HepG2 (cell line): Measurements from ENCODE around the gene SLC4A2. TPM values are rescaled to one million over a fixed set of nuclear protein-coding genes. Genes with fewer than 3 reads are reported as not detected.
A peak's percentile ranks its signal among the peaks of the same experiment; 100 is the strongest.

ENCODE experiments used
- ARNTL ChIP-seq: sonication (generic); formaldehyde crosslinking; IDR thresholded peaks from 2 replicates; pipeline ENCODE4 v1.4.0; 2020; ENCODE audit warnings: mild to moderate bottlenecking, missing genetic modification reagents
- BORCS8-MEF2B ChIP-seq: sonication (generic); formaldehyde crosslinking; IDR thresholded peaks from 2 replicates; pipeline ENCODE4 v1.8.0; 2022; ENCODE audit warnings: mild to moderate bottlenecking, missing genetic modification reagents
- CBFB ChIP-seq: sonication (generic); formaldehyde crosslinking; IDR thresholded peaks from 2 replicates; pipeline ENCODE4 v1.4.0; 2020; ENCODE audit warnings: missing genetic modification reagents
- CTCF ChIP-seq: sonication (generic); formaldehyde crosslinking; IDR thresholded peaks from 2 replicates; pipeline ENCODE4 v1.5.0; 2020; ENCODE audit warnings: mild to moderate bottlenecking, missing genetic modification reagents, moderate library complexity
- ESRRA ChIP-seq: sonication (generic); formaldehyde crosslinking; IDR thresholded peaks from 2 replicates; pipeline ENCODE4 v1.5.1; 2020; ENCODE audit warnings: mild to moderate bottlenecking, low read depth, missing genetic modification reagents
- FOXJ3 ChIP-seq: sonication (generic); formaldehyde crosslinking; IDR thresholded peaks from 2 replicates; pipeline ENCODE4 v1.4.0; 2020; ENCODE audit warnings: missing genetic modification reagents, mild to moderate bottlenecking, borderline replicate concordance
- GABPA ChIP-seq, 2 experiments: IDR thresholded peaks; 2 replicates each; pipeline ENCODE4 v1.6.1; 2011 to 2016; ENCODE audit warnings: low read depth in 2 of 2, low read length in 1 of 2, missing biosample characterization in 1 of 2, missing genetic modification characterization in 1 of 2
- HDAC2 ChIP-seq: sonication (generic); formaldehyde crosslinking; IDR thresholded peaks from 2 replicates; pipeline ENCODE4 v1.4.0; 2020; ENCODE audit warnings: missing genetic modification reagents
- HNRNPLL ChIP-seq: fragments of 200-400 bp; formaldehyde crosslinking; IDR thresholded peaks from 2 replicates; pipeline ENCODE4 v1.6.1; 2017; ENCODE audit warnings: mild to moderate bottlenecking, low read depth, low read length; ENCODE audit not compliant: poor library complexity, severe bottlenecking
- KLF15 ChIP-seq: sonication (generic); formaldehyde crosslinking; IDR thresholded peaks from 2 replicates; pipeline ENCODE4 v1.8.1; 2023; ENCODE audit warnings: borderline replicate concordance, mild to moderate bottlenecking, inconsistent platforms, missing genetic modification reagents, mixed read lengths
- KLF6 ChIP-seq: IDR thresholded peaks from 2 replicates; pipeline ENCODE4 v1.8.0; 2016; ENCODE audit warnings: missing biosample characterization, missing genetic modification reagents
- MAFF ChIP-seq: IDR thresholded peaks from 2 replicates; pipeline ENCODE4 v1.6.1; 2011; ENCODE audit warnings: low read depth, low read length, improper control_type of control experiment
- PAF1 ChIP-seq: IDR thresholded peaks from 2 replicates; pipeline ENCODE4 v1.6.1; 2016; ENCODE audit warnings: missing genetic modification reagents, missing compliant biosample characterization
- RNF2 ChIP-seq: fragments of 450-650 bp; conservative IDR thresholded peaks from 2 replicates; pipeline ENCODE4 v1.6.1; 2016; ENCODE audit warnings: low read depth
- TFDP2 ChIP-seq: sonication (generic); formaldehyde crosslinking; IDR thresholded peaks from 2 replicates; pipeline ENCODE4 v1.4.0; 2020; ENCODE audit warnings: missing genetic modification reagents
- ZBTB34 ChIP-seq: sonication (generic); formaldehyde crosslinking; IDR thresholded peaks from 2 replicates; pipeline ENCODE4 v1.8.0; 2022; ENCODE audit warnings: mild to moderate bottlenecking, missing genetic modification reagents
- ZFAT ChIP-seq: sonication (generic); formaldehyde crosslinking; conservative IDR thresholded peaks from 2 replicates; pipeline ENCODE4 v1.8.1; 2023; ENCODE audit warnings: missing genetic modification reagents, inconsistent platforms
- ZFP90 ChIP-seq: sonication (generic); formaldehyde crosslinking; IDR thresholded peaks from 2 replicates; pipeline ENCODE4 v1.8.0; 2022; ENCODE audit warnings: missing genetic modification reagents, mild to moderate bottlenecking, inconsistent platforms, borderline replicate concordance
- ZMAT5 ChIP-seq: sonication (generic); formaldehyde crosslinking; IDR thresholded peaks from 2 replicates; pipeline ENCODE4 v1.5.0; 2020; ENCODE audit warnings: mild to moderate bottlenecking, low read depth, missing genetic modification reagents, borderline replicate concordance
- ZNF276 ChIP-seq: sonication (generic); formaldehyde crosslinking; IDR thresholded peaks from 2 replicates; pipeline ENCODE4 v1.4.0; 2020; ENCODE audit warnings: mild to moderate bottlenecking, low read depth, missing genetic modification reagents
- ZNF282 ChIP-seq: fragments of 450-650 bp; IDR thresholded peaks from 2 replicates; pipeline ENCODE4 v1.6.1; 2018; ENCODE audit not compliant: partially characterized antibody
- ZNF33A ChIP-seq: sonication (generic); formaldehyde crosslinking; IDR thresholded peaks from 2 replicates; pipeline ENCODE4 v1.5.1; 2020; ENCODE audit warnings: missing genetic modification reagents, mild to moderate bottlenecking, moderate library complexity, borderline replicate concordance
- ZNF547 ChIP-seq: sonication (generic); formaldehyde crosslinking; IDR thresholded peaks from 2 replicates; pipeline ENCODE4 v1.5.1; 2020; ENCODE audit warnings: mild to moderate bottlenecking, missing genetic modification reagents
- ZNF557 ChIP-seq: sonication (generic); formaldehyde crosslinking; IDR thresholded peaks from 2 replicates; pipeline ENCODE4 v1.4.0; 2020; ENCODE audit warnings: missing genetic modification reagents
- polyA plus RNA-seq, 8 experiments: library from polyadenylated mRNA; depleted of rRNA in 3 of 8; stranded (reverse) in 7 of 8; unstranded in 1 of 8; fragments of >200 nt; fragmentation: Illumina TruSeq in 4 of 8; extraction: Trizol in 4 of 8; gene quantifications; 2 replicates each; pipeline versions ENCODE4 v1.2.1 to v1.2.3, GENCODE V29; 2011 to 2016; ENCODE audit warnings: low read depth in 4 of 8, missing spikeins in 1 of 8, mixed read lengths in 1 of 8; ENCODE audit not compliant: insufficient read depth in 1 of 8
- total RNA-seq, 5 experiments: library from RNA; depleted of rRNA; stranded (reverse); fragments of >200 nt; fragmentation: Illumina TruSeq; extraction: Trizol; gene quantifications; 2 replicates each; pipeline ENCODE4 v1.2.3, GENCODE V29; 2016; ENCODE audit warnings: low read depth in 1 of 5

Gene SLC4A2
- total and polyA plus RNA-seq, 2 of the 13 experiments (the other 11 are each of a cell fraction or from before 2014, with no cell fraction given) = 51.9 to 73.4 TPM

- no peak for TF ChIP-seq PAF1 (CRISPR knock-in tag)
- no peak for TF ChIP-seq CBFB (CRISPR knock-in tag)
- peak; percentile 19 for TF ChIP-seq HNRNPLL
- no peak for TF ChIP-seq ZFAT (CRISPR knock-in tag)
- no peak for TF ChIP-seq ESRRA
- TF ChIP-seq KLF15 (CRISPR knock-in tag) = no peak
- TF ChIP-seq ZFP90 (CRISPR knock-in tag) = no peak
- no peak for TF ChIP-seq ZNF276 (CRISPR knock-in tag)
- no peak for TF ChIP-seq ARNTL (CRISPR knock-in tag)
- TF ChIP-seq ZNF557 (CRISPR knock-in tag) = no peak
- TF ChIP-seq BORCS8-MEF2B (CRISPR knock-in tag) = peak; percentile 47; the same call in 1 of the 2 replicates
- TF ChIP-seq ZNF33A = no peak
- 0 out of 2 replicates have a peak, but pooled peaks have one; percentile 17 for TF ChIP-seq TFDP2 (CRISPR knock-in tag)
- TF ChIP-seq FOXJ3 (CRISPR knock-in tag) = no peak
- no peak for TF ChIP-seq ZNF547 (CRISPR knock-in tag)
- no peak for TF ChIP-seq KLF6 (CRISPR knock-in tag)
- peak; percentile 32; the same call in 1 of the 2 replicates for TF ChIP-seq ZBTB34 (CRISPR knock-in tag)
- peak; percentile 98 for TF ChIP-seq CTCF
- TF ChIP-seq RNF2 = no peak
- no peak for TF ChIP-seq ZNF282
- peak; percentile 18; the same call in 1 of the 2 replicates for TF ChIP-seq HDAC2 (CRISPR knock-in tag)
- no peak for TF ChIP-seq MAFF
- TF ChIP-seq ZMAT5 (CRISPR knock-in tag) = no peak
- TF ChIP-seq GABPA (IDR thresholded peaks at IDR 0.05; ENCODE audit: low read depth, low read length) = no peak
- TF ChIP-seq GABPA (CRISPR knock-in tag; IDR thresholded peaks at IDR 0.05; ENCODE audit: low read depth) = no peak
These were observed 64.6 kb downstream of the SLC4A2 start (continued) for GRCh38 chr7:151123822-151124464.
